ENCODE data around the gene RECQL. TPM values are rescaled to one million over a fixed set of nuclear protein-coding genes. Genes with fewer than 3 reads are reported as not detected.

The RECQL gene
- total RNA-seq, 1 donor from 2014 or later, result 55.3 TPM

GRCh38 chr12:21456291-21456780 lies 45.1 kb downstream of the RECQL start:
- H3K27me3 ChIP-seq (ENCODE audit: control insufficient read depth, insufficient read depth, low read length), result no peaks in the 10 kb centered on the region
- no peaks in the 10 kb centered on the region for H3K36me3 ChIP-seq (ENCODE audit: control insufficient read depth, insufficient read depth, low read length)
- no peak for TF ChIP-seq CTCF (IDR thresholded peaks at IDR 0.05; ENCODE audit: insufficient read depth, low read length, poor library complexity, severe bottlenecking)
- DNase-seq (ENCODE audit: low read depth), result no peak
- no peak overlapping the region for H3K4me3 ChIP-seq (ENCODE audit: low read depth, low read length)

GRCh38 chr12:21453312-21453852 lies 48.1 kb downstream of the RECQL start:
- no peak for DNase-seq (ENCODE audit: low read depth)
- Histone ChIP-seq H3K36me3 (ENCODE audit: control insufficient read depth, insufficient read depth, low read length) (no peaks in the 10 kb centered on the region), H3K4me3 (ENCODE audit: low read depth, low read length) (no peak overlapping the region), H3K27me3 (ENCODE audit: control insufficient read depth, insufficient read depth, low read length) (no peaks in the 10 kb centered on the region)
- TF ChIP-seq CTCF (IDR thresholded peaks at IDR 0.05; ENCODE audit: insufficient read depth, low read length, poor library complexity, severe bottlenecking), result no peak

GRCh38 chr12:21451529-21451928 lies 49.9 kb downstream of the RECQL start:
- H3K4me3 ChIP-seq (ENCODE audit: low read depth, low read length), result no peak overlapping the region
- H3K27me3 ChIP-seq (ENCODE audit: control insufficient read depth, insufficient read depth, low read length), result no peaks in the 10 kb centered on the region
- DNase-seq (ENCODE audit: low read depth), result no peak
- H3K36me3 ChIP-seq (ENCODE audit: control insufficient read depth, insufficient read depth, low read length), result no peaks in the 10 kb centered on the region
- TF ChIP-seq CTCF (IDR thresholded peaks at IDR 0.05; ENCODE audit: insufficient read depth, low read length, poor library complexity, severe bottlenecking), result peak; percentile 24

- no peak for TF ChIP-seq CTCF (IDR thresholded peaks at IDR 0.05; ENCODE audit: insufficient read depth, low read length, poor library complexity, severe bottlenecking)
- H3K27me3 ChIP-seq (ENCODE audit: control insufficient read depth, insufficient read depth, low read length), result no peaks in the 10 kb centered on the region
- DNase-seq (ENCODE audit: low read depth), result no peak
- no peak overlapping the region for H3K4me3 ChIP-seq (ENCODE audit: low read depth, low read length)
- H3K36me3 ChIP-seq (ENCODE audit: control insufficient read depth, insufficient read depth, low read length), result peaks cover 2% of the 10 kb centered on the region
Observed at GRCh38 chr12:21444193-21445146, 57.0 kb downstream of the RECQL start.

- TF ChIP-seq CTCF (IDR thresholded peaks at IDR 0.05; ENCODE audit: insufficient read depth, low read length, poor library complexity, severe bottlenecking), result no peak
- Histone ChIP-seq H3K27me3 (ENCODE audit: control insufficient read depth, insufficient read depth, low read length) (no peaks in the 10 kb centered on the region), H3K4me3 (ENCODE audit: low read depth, low read length) (no peak overlapping the region), H3K36me3 (ENCODE audit: control insufficient read depth, insufficient read depth, low read length) (peaks cover 2% of the 10 kb centered on the region)
- no peak for DNase-seq (ENCODE audit: low read depth)
Observed at GRCh38 chr12:21439347-21439746, 62.1 kb downstream of the RECQL start.

Measured in kidney epithelial cell (primary cell).